Peyer's patch (tissue), 4 donors: Measurements from ENCODE around the gene HK2. TPM values are rescaled to one million over a fixed set of nuclear protein-coding genes. Genes with fewer than 3 reads are reported as not detected.

Source experiments
- DNase-seq, 3 donors: peaks; one replicate each; pipeline ENCODE4 v3.0.0-alpha.2; 2017 to 2019
- H3K27ac ChIP-seq, 4 donors: fragments of 200-600 bp; sonication (generic); one replicate each; pipeline ENCODE4 v1.5.1; 2016 to 2019
- H3K27me3 ChIP-seq, 2 donors: fragments of 200-600 bp; sonication (generic); one replicate each; pipeline ENCODE4 v1.5.1; 2019
- H3K36me3 ChIP-seq, 3 donors: fragments of 200-600 bp; sonication (generic); one replicate each; pipeline ENCODE4 v1.5.1; 2016 to 2019
- H3K4me1 ChIP-seq, 4 donors: fragments of 200-600 bp; sonication (generic); one replicate each; pipeline ENCODE4 v1.5.1; 2016 to 2019
- H3K4me3 ChIP-seq, 4 donors: fragments of 200-600 bp; sonication (generic); 1 replicate in 3 of 4; 2 replicates in 1 of 4; pipeline ENCODE4 v1.5.1; 2016 to 2019; ENCODE audit warnings: mild to moderate bottlenecking in 1 of 4
- H3K9me3 ChIP-seq, 4 donors: fragments of 200-600 bp; sonication (generic); one replicate each; pipeline ENCODE4 v1.5.1; 2016 to 2019; ENCODE audit warnings: mild to moderate bottlenecking in 1 of 4
- POLR2A ChIP-seq, 2 donors: fragments of 450-650 bp; IDR thresholded peaks; one replicate each; pipeline ENCODE4 v1.5.1; 2017; ENCODE audit warnings: antibody characterized with exemption in 2 of 2, mild to moderate bottlenecking in 2 of 2, moderate library complexity in 2 of 2
- total RNA-seq, 4 donors: library from RNA; depleted of rRNA; stranded (reverse); fragments of >200 nt; gene quantifications; one replicate each; pipeline ENCODE4 v1.1.0, GENCODE V29; 2016
- TF ChIP-seq, protein P1 (sequence below), 6 experiments: fragments of 450-650 bp in 4 of 6; fragments of 200-600 bp in 2 of 6; sonication (generic) in 1 of 6; IDR thresholded peaks; one replicate each; pipeline ENCODE4 v1.5.1; 2017 to 2019; ENCODE audit warnings: antibody characterized with exemption in 6 of 6, mild to moderate bottlenecking in 3 of 6, moderate library complexity in 1 of 6

The HK2 gene
- total RNA-seq, 4 donors from 2014 or later, result 9.9 to 39.9 (median 24.8) TPM

DNA sequence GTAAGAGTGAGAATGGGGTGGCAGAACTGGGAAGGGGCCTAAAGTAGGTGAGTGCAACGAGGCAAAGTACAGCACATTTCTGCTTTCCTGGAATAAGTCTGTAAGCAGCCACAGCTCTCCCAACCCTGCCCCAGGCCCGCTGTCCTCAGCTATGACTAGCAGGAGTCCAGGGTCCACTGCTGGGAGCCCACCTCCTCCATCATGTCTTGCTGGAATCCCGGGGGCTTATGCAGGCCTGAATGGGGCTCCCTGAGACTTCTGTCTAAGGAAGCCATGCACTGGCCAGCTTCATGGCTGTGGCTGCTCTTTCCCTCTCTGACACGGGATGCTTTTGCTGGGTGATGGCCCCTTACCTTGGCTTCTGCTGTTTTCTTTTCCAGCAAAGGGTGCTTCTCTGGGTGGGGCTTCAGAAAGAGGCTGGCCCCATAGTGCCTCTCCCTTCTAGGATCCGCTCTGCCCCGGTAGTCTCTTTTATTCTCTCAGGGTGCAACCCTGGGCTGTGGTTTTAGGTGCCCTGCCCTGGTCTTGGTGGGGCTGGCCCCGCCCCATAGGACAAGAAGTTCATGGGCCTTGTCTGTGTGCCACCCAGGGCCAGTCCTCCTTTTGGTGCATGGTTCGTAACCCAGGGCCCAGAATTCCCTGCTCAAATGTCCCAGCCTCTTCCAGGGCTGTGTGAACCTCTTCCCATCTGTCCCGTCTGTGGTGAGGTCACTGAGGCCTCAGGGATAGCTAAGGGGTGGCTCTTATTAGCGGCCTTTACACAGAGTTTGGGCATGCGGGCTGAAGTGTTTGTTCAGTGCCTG lies 90.7 kb downstream of the HK2 start:
- TF ChIP-seq, protein P1, sequence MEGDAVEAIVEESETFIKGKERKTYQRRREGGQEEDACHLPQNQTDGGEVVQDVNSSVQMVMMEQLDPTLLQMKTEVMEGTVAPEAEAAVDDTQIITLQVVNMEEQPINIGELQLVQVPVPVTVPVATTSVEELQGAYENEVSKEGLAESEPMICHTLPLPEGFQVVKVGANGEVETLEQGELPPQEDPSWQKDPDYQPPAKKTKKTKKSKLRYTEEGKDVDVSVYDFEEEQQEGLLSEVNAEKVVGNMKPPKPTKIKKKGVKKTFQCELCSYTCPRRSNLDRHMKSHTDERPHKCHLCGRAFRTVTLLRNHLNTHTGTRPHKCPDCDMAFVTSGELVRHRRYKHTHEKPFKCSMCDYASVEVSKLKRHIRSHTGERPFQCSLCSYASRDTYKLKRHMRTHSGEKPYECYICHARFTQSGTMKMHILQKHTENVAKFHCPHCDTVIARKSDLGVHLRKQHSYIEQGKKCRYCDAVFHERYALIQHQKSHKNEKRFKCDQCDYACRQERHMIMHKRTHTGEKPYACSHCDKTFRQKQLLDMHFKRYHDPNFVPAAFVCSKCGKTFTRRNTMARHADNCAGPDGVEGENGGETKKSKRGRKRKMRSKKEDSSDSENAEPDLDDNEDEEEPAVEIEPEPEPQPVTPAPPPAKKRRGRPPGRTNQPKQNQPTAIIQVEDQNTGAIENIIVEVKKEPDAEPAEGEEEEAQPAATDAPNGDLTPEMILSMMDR (IDR thresholded peaks at IDR 0.05), result no peak
- no peak for TF ChIP-seq POLR2A (IDR thresholded peaks at IDR 0.05)
- no peak overlapping the region for H3K27ac ChIP-seq
- no peak overlapping the region for H3K4me3 ChIP-seq
- H3K9me3 ChIP-seq, result no peaks in the 10 kb centered on the region
- no peaks in the 10 kb centered on the region for H3K27me3 ChIP-seq
- no peaks in the 10 kb centered on the region for H3K4me1 ChIP-seq
- no peaks in the 10 kb centered on the region for H3K36me3 ChIP-seq
- DNase-seq, result no peak

DNA sequence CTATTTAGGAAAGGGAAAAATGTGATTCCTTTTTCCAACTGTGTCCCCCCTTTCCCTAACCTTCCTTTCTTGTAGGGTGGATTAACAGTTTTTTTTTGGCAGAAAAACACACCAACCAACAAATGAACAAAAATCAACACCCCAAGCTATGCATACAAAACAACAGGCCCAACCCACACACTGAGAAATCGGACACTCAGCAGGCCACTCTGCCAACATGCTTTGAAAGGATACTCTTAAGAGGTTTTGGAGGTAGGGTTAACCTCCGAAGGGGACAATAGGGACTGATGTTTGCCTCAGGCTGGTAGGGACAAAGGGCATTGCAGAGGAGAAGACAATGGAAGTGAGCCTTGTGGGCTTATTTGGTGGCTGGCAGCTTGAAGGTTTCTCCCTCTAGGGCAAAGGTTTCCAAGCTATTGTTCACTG lies 91.4 kb downstream of the HK2 start:
- Histone ChIP-seq H3K27ac (no peak overlapping the region), H3K9me3 (no peaks in the 10 kb centered on the region), H3K4me3 (no peak overlapping the region), H3K27me3 (no peaks in the 10 kb centered on the region), H3K36me3 (no peaks in the 10 kb centered on the region), H3K4me1 (no peaks in the 10 kb centered on the region)
- TF ChIP-seq, protein P1 (IDR thresholded peaks at IDR 0.05), result no peak
- no peak for TF ChIP-seq POLR2A (IDR thresholded peaks at IDR 0.05)
- DNase-seq, result no peak

DNA sequence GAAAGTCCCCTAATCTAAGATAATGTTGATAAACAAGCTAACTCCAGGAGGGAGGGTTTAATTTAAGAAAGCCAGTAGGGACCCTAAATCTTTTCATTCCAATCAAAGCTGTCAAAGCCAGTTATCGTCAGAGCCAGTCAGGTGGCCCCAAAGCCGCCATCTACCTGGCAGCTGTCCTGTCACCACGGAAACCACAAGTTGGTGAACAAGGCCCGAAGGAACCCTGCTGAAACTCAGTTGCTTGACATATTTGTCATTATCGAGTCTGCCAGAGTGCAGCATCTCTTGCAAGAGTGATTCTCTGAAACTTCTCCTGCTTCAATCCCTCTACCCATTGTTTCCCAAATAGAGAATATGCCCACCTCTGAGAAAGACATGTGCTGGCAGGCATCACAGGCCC lies 93.7 kb downstream of the HK2 start:
- H3K4me1 ChIP-seq, result no peaks in the 10 kb centered on the region
- no peaks in the 10 kb centered on the region for H3K9me3 ChIP-seq
- H3K27me3 ChIP-seq, result no peaks in the 10 kb centered on the region
- TF ChIP-seq POLR2A (IDR thresholded peaks at IDR 0.05), result no peak
- TF ChIP-seq, protein P1 (IDR thresholded peaks at IDR 0.05), result no peak
- no peak for DNase-seq
- no peak overlapping the region for H3K4me3 ChIP-seq
- no peak overlapping the region for H3K27ac ChIP-seq
- no peaks in the 10 kb centered on the region for H3K36me3 ChIP-seq

DNA sequence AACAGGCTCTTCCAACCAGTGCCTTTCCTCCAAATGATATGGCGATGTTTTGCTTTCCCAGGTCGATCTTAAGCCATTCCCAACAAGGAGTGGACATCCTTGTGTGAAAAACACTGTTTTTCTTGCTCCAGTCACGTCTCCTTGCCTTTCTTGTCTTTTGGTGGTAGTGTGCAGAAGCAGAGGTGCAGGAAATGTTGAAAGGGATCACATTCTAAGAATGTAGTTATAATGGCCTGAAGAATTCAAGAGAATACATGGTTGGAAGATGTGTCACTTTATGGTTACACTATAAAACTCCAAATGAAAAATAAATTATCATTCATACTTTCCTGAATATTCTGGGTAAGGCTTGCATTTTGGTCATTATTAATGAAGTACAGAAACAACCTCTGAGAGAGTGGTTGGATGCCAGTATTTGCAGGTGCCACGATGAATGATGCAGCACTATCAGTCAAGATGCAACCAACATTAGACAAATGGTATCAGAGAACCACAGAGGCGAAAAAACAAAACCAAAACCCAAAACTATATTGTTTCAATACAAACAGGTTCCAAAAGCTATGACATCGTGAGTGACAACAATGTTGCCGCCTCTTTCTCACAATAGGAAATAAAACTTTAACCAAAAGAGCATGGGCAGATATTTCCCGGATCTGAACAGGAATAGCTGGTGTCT lies 97.0 kb downstream of the HK2 start:
- Histone ChIP-seq H3K27me3 (no peaks in the 10 kb centered on the region), H3K27ac (no peak overlapping the region), H3K4me3 (no peak overlapping the region), H3K36me3 (no peaks in the 10 kb centered on the region), H3K9me3 (no peaks in the 10 kb centered on the region), H3K4me1 (no peaks in the 10 kb centered on the region)
- TF ChIP-seq, protein P1 (IDR thresholded peaks at IDR 0.05), result no peak
- no peak for TF ChIP-seq POLR2A (IDR thresholded peaks at IDR 0.05)
- DNase-seq, result no peak

DNA sequence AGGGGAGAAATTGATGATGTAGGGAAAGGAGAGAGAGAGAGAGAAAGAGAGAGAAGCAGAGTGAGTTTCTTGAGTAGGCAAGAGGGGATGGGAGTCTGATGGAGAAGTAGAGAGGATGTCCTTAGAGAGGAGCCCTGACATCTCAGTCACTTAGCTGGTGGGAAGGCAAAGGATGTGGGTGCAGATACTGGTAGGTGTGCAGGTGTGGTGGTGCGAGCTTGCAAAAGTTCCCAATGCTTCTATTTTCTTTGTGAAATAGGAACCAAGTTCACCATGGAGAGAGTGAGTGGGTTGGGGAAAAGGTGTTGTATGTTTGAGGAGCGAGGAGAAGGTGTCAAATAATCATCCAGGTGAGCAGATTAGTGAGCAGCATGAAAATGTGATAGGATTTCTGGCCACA lies 98.0 kb downstream of the HK2 start:
- DNase-seq, result no peak
- no peak for TF ChIP-seq POLR2A (IDR thresholded peaks at IDR 0.05)
- TF ChIP-seq, protein P1 (IDR thresholded peaks at IDR 0.05), result no peak

More for the DNA sequence above, 98.0 kb downstream of the HK2 start:
- H3K27ac ChIP-seq, result no peak overlapping the region
- no peaks in the 10 kb centered on the region for H3K9me3 ChIP-seq
- H3K4me1 ChIP-seq, result no peaks in the 10 kb centered on the region
- no peaks in the 10 kb centered on the region for H3K27me3 ChIP-seq
- H3K4me3 ChIP-seq, result no peak overlapping the region
- no peaks in the 10 kb centered on the region for H3K36me3 ChIP-seq
